HG03095 (cell line): ENCODE measurements around the gene PPFIA4.

Source experiments
- ATAC-seq: cut with Tn5 transposase; IDR thresholded peaks from one replicate; pipeline ENCODE4 v1.9.1; 2021; ENCODE audit warnings: moderate library complexity; ENCODE audit not compliant: unreplicated experiment

Gene PPFIA4

DNA sequence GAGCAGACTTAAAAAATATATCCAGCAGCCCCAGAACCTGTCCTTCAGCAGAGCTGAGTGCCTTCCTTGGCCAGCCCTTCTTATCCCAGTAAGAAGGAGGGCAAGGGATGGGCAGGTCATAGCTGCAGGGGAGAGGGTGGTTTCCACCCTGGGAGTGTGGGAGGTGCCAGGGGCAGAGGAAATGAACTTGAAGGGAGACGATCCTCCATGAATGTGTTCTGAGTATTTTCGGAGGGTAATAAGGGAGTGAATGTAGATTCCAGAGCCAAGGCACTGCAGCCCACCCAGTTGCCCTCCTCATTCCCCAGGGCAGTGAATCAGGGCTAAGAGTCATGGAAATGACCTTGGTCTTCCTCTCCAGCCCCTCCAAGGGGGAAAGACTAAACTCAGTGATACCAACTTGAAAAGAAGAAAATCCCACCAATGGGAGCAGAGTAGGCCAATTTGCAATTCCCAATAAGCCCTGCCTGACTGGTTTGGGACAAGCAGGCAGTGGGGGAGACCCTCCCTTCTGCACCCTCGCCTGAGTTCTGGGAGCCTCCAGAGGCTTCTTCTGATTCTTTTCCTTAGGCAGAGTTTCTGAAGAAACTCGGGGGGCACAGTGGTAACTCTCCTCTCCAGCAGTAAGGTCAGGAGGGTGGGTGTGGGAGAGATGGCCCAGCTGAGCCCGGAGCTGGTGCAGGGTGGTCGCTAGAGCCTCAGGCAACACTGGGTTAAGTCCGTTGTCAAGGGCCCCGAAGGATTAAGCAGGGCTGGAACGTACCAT, 55.4 kb downstream of the PPFIA4 start:
- ATAC-seq, result no peak

DNA sequence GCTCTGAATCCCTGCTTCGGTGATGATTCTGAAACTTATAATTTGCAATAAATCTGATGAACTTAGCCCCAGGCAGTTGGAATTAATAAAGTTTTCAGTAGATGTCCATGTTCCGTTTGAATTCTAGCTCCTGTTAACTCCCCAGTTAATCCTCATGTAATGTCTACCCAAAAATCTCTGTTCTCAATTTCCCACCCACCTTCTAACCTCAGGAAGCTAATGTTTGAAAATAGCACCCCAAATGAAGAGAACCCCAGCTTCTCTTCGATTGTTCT, 55.9 kb downstream of the PPFIA4 start:
- no peak for ATAC-seq

DNA sequence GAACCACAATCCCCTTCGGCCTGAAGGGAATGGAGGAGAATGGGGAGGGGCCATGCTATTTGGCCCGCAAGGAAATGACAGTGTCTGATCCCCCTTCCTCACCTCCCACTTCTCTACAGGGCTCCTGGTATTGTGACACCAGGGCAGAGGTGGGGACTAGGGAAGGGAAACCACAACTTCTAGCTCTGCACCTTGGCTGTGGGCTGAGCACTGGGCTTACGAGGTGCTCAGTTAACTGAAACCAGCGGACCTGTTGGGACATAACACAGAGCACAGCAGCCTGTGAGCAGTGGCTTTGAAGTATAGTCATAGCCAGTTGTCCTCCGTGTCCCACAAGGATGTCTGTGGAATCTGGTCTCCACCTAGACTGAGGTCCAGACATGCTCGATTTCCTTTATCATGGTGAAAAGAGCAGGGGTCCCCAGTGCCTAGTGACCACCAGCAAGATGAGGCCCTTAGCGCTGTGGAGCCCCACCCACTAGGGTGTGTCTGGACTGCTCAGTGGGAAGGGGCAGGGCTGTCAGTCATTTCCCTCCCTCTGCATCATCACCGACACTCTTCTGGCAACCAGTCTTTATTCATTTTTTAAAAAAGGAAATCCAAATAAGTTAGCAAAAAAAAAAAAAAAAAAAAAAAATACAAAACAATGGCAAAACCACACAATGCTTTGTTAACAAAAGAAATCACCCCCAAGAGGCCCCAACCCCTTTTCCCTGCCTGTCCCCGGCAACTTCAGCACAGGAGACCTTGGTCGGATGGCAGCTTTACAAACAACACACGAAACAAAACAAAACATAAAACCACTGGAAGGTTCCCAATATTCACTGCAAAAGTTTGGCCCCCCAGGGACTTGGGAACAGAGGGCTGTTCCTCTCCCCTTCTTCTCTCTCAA, 56.5 kb downstream of the PPFIA4 start:
- ATAC-seq, result no peak

DNA sequence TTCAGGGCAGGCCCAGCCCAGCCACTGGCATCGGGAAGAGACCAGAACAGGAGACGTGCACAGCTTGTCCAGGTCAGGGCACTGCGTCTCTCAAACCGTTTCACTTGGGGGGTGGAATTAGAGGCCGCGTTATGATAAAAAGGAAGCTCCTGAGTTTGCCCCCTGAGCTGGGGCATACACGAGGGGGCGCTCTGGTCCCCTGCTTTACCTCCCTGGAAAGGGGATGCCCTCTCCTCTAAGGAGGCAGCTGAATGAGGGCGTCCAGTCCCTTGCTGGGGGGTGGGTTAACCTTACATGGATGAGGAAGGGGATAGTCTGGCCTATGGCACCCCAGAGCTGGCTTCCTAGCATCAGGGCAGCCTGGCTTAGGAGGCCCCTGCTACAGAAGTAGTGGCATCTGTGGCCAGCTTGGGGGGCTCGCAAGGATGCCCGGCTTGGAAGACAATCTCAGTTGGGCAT, 57.2 kb downstream of the PPFIA4 start:
- ATAC-seq, result no peak

DNA sequence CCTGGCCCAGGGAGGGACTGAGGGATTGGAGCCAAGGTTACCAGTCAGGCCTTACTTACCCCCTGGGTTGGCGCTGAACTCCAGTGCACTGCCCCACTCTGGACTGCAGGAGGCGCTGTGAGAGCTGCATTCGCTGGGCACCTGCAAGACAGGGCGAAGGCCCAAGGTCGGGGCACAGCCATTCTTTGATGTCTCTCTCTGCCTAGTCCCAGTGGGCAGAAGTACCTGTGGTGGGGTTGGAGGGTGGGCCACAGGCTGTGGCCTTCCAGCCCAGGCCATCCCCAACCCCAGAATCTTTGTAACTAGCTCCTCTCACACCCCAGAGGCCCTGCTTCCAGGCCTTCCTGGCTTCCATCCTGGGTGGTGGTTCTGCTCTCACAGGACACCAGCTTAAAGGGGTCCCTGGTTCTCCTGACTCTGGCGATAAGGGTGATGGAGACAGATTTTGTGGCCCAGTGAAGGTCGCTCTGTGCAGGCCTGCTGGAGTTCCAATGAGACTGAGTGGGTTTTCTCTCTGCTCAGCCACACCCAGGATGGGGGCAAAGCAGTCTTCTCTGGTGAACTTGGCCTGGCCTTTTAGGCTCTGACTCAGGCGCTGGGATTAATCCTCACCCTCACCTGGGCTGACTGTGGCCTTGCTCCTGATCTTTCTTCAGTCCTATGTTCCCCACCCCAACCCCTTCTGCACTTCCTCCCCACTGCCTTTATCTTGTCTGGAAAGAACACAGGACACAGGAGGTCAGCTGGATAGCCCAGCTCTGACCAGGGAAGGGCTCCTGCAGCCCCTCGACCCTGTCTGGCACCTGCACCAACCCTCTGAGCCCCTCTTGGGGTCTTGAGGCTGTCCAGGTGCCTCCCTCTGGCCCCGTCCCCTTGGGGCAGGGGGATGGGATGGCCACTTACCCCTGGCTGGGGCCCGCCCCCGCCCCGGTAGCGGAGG, 58.6 kb downstream of the PPFIA4 start:
- no peak for ATAC-seq

DNA sequence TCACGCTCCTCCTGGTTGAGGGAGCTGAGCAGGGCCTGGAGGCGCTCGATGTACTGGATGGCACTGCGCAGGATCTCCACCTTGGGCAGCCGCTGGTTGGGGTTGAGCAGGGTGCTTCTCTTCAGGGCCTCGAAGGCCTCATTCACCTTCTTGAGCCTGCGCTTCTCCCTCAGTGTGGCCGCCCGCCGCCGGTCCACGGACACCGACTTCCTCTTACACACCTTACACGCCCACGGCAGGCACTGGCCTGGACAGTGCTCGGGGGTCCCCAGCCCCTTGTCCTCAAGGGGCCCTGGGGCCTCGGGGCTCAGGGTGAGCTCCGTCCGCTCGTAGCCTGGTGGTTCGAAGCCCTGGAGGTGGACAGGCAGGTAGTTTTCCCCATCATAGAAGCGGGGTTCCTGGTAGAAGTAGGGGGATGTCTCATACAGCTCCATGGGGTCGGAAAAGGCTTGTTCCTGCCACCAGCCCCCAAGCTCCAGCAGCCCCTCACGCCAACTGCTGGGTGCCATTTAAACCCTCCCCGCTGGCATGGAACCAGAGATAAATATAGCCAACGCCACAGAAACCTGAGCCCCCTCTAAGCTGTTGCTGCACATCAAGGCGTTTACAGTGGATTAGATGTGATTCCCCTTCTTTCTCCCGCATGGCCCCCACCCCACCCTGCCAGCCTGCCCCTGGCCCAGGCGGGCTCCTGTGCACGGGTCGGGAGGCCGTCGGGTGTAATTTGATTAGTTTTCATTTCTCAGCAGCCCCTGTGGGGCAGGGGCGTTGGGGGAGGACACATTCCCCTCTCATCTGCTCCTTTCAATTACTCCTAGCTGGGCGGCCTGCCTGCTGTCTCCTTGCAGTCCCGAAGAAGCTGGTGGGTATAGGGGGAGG, 59.5 kb downstream of the PPFIA4 start, which contains the start of gene MYOG:
TSS of gene MYOG (minus strand) at position 485 of the 879 bp plus-strand sequence. CDS start at position 434, 51 bp downstream.
- ATAC-seq, result no peak

DNA sequence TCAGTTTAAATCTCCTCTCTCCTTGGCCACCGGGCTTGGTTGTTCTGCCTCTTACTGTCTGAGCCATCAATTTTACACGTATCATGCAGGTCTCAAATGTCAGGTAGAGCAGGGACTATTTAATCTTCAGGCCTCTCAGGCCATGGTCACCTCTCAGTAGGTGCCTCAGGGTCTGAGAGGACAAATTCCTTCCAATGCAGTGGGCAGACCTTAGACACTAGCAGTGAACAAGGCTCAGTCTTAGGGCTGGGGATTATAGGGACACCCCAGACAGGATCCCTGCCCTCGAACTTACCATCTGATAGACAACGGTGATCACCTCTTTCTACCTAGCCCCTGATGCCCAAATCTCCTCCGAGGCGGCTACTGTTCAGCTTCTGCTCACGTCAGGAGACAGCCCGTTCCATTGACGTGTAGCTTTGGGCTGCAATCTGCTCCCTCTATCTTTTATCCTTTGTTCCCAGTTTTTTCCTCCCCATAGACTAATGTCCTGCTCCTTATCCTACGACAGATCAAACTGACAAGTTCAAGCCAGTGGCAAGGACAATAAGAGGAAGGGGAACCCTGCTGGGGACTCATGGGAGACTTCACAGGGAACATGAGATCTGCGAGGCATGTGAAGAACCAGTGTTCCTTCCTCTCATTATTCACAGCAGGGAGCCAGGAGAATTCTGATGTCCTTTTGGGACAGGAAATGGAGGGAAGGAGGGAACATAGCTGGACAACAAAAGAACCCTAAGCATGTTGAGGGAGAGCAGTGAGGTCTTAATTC, 60.9 kb downstream of the PPFIA4 start:
- ATAC-seq, result no peak

- ATAC-seq, result no peak
Measured at GRCh38 chr1:203088441-203088840, 62.1 kb downstream of the PPFIA4 start.

DNA sequence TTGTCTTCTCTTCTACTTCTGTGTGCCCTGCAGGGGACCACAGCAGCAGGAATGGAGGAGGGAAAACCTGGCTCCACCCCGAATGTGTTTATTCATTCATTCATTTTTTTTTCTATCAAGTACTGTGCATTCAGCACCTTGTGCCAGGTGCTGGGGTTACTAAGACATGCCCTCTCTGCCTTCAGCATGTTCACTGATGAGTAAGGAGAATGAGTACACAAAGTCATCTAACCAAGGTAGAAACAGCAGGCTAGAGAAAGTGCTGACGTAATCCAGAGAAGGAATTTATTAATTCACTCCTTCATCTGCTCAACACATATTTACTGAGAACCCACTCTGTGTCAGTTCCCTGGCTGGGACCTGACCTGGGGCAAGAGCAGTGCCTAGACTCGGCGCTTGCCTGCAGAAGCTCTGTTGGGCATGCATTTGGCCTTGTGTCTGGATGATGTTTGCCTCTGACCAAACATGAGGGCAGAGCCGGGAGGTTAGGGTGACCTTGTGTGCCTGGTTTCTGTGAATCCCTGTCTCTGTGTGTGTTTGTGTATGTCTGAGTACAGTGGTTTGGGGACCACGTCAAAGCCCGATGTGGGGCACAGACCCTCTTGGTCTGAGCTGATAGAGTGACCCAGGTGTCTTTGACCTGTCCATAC, 62.8 kb downstream of the PPFIA4 start:
- no peak for ATAC-seq

- ATAC-seq, result no peak
Measured at GRCh38 chr1:203089651-203090045, 63.4 kb downstream of the PPFIA4 start.

DNA sequence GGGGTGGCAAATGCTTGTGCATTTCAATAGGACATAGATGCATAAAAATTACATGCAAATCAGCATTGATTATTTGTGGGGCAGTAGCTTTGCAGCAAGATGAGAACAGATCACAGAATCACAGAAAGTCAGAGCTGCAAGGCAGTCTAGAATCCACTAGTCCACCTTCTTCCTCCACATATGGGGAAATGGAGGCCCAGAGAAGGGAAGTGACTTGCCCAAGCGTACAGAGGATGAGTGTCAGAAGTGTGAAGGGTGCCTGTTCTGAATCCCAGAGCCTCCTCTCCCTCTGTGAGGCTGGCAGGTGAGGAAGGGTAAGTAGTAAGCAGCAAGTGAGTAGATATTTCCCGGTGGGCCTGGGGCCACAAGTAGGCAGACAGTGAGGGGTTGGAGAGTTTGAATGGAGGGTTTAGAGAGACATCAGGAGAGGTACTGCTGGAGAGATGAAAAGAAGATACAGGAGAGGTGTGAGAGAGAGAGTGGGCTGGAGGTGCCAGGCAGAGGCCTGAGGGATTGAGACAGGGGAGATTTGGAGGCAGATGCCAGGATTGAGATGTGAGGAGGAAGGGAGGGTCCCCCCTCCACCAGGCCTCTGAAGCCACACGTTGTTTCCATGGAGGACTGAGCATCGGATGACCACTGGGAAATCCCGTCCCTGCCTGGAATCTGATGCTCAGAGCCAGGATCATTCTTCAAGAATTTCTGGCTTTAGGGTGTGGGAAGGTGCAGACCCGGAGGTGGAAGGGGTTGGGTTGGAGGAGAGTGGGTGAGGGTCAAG, 64.3 kb downstream of the PPFIA4 start:
- ATAC-seq, result no peak

GRCh38 chr1:203091199-203091477, 64.8 kb downstream of the PPFIA4 start:
- no peak for ATAC-seq

DNA sequence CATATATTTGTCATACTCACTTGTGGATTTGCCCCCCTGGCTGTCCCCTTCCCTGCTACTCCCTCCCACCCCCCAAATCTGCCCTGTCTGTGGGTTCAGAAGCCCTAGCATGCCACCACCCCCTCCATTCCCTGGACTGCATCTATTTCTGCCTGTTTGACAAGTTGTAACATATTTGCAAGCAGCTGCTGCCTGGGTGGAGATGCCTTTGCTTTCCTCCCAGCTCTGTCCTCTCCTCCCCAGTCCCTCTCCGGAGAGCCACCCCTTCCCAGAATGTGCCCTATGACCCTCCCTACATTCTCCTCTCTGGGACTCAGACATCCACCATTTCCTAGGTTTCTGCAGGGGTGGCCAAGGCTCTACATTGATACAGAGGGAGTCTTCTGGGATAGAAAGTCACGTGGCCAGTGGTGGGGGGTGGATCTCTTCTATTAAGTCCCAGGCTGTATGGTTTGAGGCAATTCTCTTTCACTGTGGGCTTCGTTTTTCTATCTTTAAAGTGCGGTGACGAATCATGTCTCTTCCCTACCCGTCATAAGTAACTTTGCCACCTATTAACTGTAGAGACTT, 65.6 kb downstream of the PPFIA4 start:
- ATAC-seq, result no peak

GRCh38 chr1:203093754-203094410, 67.6 kb downstream of the PPFIA4 start:
- no peak for ATAC-seq

- no peak for ATAC-seq
Measured at GRCh38 chr1:203095061-203095690, 68.9 kb downstream of the PPFIA4 start.

GRCh38 chr1:203096566-203096965, 70.3 kb downstream of the PPFIA4 start:
- no peak for ATAC-seq

DNA sequence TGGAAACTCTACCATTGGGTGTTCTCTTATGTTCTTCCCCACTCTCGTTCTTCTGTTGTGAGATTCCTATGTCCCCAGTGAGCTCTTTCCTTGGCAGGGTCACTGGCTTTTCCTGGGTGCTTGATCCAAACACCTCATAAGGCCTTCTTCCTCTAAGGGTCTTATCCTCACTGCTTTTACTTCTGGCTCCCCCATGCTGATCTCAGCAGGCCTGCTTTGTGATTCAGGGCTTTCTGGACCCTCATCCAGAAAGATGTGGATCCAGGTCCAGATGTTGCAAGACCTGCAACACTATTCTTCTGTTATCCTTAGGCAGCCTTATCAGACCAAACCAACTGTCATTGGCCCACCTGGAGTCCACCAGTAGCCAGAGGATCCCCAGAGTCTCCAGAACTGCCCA, 70.7 kb downstream of the PPFIA4 start:
- ATAC-seq, result no peak
